ENCODE results near the gene RWDD3. TPM values are rescaled to one million over a fixed set of nuclear protein-coding genes. Genes with fewer than 3 reads are reported as not detected.
A peak's percentile ranks its signal among the peaks of the same experiment; 100 is the strongest.

RWDD3 gene
- total RNA-seq, 1 donor from 2014 or later = 24.7 TPM

DNA sequence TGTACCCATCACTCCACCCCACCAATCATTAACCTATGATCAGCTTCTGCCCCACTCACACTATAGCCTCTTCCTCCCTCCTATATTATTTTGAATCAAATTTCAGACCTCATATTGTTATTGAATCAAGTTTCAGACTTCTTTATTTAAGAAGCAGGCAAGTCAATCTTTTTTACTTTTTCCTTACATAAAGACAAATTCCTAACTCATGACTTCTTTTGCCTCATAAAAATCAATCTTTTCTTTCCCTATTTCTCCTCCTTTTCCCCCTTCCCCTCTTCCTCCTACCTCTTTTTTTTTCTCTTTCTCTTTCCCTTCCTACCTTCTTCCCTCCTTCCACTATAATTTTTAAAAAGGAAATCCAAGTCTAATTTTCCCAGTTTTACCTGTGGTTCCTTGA is 4.3 kb upstream of the RWDD3 start:
- no peaks in the 10 kb centered on the region for H3K27me3 Mint-ChIP-seq (ENCODE audit: low read depth)
- DNase-seq (ENCODE audit: low spot score in 2 of 2, unreplicated experiment in 2 of 2) = no peak
- no peaks in the 10 kb centered on the region for H3K36me3 Mint-ChIP-seq
- no peak overlapping the region for H3K27ac Mint-ChIP-seq
- H3K4me1 Mint-ChIP-seq = peaks cover 36% of the 10 kb centered on the region
- TF ChIP-seq, protein P1, sequence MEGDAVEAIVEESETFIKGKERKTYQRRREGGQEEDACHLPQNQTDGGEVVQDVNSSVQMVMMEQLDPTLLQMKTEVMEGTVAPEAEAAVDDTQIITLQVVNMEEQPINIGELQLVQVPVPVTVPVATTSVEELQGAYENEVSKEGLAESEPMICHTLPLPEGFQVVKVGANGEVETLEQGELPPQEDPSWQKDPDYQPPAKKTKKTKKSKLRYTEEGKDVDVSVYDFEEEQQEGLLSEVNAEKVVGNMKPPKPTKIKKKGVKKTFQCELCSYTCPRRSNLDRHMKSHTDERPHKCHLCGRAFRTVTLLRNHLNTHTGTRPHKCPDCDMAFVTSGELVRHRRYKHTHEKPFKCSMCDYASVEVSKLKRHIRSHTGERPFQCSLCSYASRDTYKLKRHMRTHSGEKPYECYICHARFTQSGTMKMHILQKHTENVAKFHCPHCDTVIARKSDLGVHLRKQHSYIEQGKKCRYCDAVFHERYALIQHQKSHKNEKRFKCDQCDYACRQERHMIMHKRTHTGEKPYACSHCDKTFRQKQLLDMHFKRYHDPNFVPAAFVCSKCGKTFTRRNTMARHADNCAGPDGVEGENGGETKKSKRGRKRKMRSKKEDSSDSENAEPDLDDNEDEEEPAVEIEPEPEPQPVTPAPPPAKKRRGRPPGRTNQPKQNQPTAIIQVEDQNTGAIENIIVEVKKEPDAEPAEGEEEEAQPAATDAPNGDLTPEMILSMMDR (IDR thresholded peaks at IDR 0.05; ENCODE audit: unreplicated experiment) = no peak
- H3K9me3 Mint-ChIP-seq = peaks cover 2% of the 10 kb centered on the region
- no peak overlapping the region for H3K4me3 Mint-ChIP-seq

DNA sequence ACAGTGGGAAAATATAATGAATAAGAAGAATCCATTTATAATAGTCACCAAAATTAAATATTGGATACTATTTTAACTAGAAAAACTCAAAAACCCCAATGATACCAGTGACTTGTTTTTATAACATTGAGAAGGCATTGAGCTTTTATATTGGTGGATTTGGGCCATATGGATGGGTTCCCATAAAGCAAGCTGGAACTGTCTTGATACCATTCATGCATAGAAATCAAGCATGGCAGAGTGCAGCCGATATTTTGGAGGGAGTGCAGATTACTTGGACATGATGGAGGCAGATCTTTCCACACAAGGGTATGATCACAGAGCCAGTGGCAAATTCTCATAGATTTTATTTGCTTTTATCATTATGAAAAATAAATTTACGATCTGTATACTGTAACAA is 3.8 kb upstream of the RWDD3 start:
- peaks cover 2% of the 10 kb centered on the region for H3K9me3 Mint-ChIP-seq
- no peaks in the 10 kb centered on the region for H3K27me3 Mint-ChIP-seq (ENCODE audit: low read depth)
- H3K36me3 Mint-ChIP-seq = no peaks in the 10 kb centered on the region
- peaks cover 36% of the 10 kb centered on the region for H3K4me1 Mint-ChIP-seq
- no peak for DNase-seq (ENCODE audit: low spot score in 2 of 2, unreplicated experiment in 2 of 2)
- TF ChIP-seq, protein P1 (IDR thresholded peaks at IDR 0.05; ENCODE audit: unreplicated experiment) = no peak
- peak overlapping the region; percentile 51 for H3K27ac Mint-ChIP-seq
- H3K4me3 Mint-ChIP-seq = no peak overlapping the region

DNA sequence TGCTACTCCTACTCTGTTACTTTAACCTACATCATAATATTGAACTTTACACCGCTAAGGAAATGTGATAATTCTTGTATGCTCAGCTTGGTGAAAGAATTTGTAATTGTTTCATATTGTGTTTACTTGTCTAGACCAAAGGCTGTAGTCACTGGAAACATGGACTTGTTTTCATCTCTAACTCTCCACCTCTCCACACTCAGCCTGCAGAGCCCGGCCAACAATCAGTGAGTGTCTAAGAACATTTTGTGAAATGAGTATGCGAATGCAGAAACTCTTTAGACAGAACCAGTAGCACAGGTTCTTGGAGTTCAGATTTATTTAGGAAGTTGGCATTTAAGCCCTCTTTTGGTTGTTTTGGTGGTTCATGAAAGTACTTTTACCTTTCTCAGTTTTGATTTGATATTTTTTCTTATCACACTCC is 3.2 kb upstream of the RWDD3 start:
- Mint-ChIP-seq H3K27ac (peak overlapping the region; percentile 51), H3K4me1 (peaks cover 38% of the 10 kb centered on the region), H3K36me3 (no peaks in the 10 kb centered on the region), H3K4me3 (no peak overlapping the region), H3K9me3 (peaks cover 2% of the 10 kb centered on the region), H3K27me3 (ENCODE audit: low read depth) (no peaks in the 10 kb centered on the region)
- TF ChIP-seq, protein P1 (IDR thresholded peaks at IDR 0.05; ENCODE audit: unreplicated experiment) = no peak
- no peak for DNase-seq (ENCODE audit: low spot score in 2 of 2, unreplicated experiment in 2 of 2)

DNA sequence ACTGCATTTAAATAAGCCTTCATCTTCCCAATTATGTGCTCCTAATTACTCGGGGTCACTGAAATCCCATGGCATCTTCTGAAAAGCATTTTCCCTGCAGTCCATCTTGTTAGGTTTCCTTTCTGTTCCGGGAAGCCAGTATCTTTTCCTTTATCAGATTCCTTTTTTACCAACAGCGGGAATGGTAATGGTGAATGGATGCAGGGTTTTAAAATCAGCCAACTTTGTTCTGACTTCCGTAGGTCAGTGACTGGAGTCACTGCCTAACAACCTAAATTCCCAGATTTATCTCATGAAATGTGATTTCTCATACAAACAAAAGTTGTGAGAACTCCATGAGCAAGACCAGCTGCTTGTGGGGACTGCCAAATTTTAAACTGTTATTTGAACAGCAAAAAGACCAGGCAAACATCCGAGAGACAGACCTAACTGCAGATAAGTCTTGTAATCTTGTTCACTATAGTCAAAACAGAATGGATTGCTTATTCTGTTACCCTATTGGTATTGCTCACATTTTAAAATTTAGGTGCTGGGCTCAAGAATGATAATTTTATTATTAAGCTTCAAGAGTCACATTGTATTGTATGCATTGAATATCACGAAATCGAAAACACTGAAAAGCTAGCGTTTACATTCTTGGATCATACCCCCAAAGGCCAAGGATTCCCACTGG is 1.2 kb upstream of the RWDD3 start:
- H3K9me3 Mint-ChIP-seq = no peaks in the 10 kb centered on the region

DNA sequence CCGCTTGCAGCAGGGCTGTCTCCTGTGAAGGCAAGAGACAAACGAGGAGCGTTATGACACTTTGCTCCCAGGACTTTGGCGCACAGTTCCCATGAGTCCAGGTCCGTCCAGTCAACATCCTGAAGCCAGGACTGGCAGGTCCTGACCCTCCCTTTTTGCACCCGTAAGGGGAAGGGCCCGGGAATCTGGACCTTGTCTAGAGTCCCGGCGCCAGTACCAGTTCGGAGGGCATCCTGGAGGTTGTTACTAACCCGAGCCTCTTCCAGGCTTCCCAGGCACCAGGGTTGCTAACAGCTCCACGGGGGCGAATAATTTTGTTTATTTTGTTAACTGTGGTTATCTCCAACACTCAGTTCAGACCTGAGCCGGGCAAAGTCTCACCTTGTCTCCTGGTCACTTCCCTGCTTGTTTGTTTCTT is 682 bp upstream of the RWDD3 start:
- no peak for DNase-seq (ENCODE audit: low spot score in 2 of 2, unreplicated experiment in 2 of 2)
- TF ChIP-seq, protein P1 (IDR thresholded peaks at IDR 0.05; ENCODE audit: unreplicated experiment) = no peak
- H3K27ac Mint-ChIP-seq = peak overlapping the region; percentile 94
- peak overlapping the region; percentile 87 for H3K4me3 Mint-ChIP-seq
- H3K9me3 Mint-ChIP-seq = no peaks in the 10 kb centered on the region
- peaks cover 53% of the 10 kb centered on the region for H3K4me1 Mint-ChIP-seq
- H3K27me3 Mint-ChIP-seq (ENCODE audit: low read depth) = no peaks in the 10 kb centered on the region
- peaks cover 2% of the 10 kb centered on the region for H3K36me3 Mint-ChIP-seq

More for the DNA sequence above, 1.2 kb upstream of the RWDD3 start:
- Mint-ChIP-seq H3K4me3 (peak overlapping the region; percentile 87), H3K27ac (peak overlapping the region; percentile 94), H3K4me1 (peaks cover 50% of the 10 kb centered on the region), H3K36me3 (peaks cover 2% of the 10 kb centered on the region), H3K27me3 (ENCODE audit: low read depth) (no peaks in the 10 kb centered on the region)
- TF ChIP-seq, protein P1 (IDR thresholded peaks at IDR 0.05; ENCODE audit: unreplicated experiment) = no peak
- no peak for DNase-seq (ENCODE audit: low spot score in 2 of 2, unreplicated experiment in 2 of 2)
